Caco-2 (cell line): Measurements from ENCODE around the gene RAP1GAP2. TPM values are rescaled to one million over a fixed set of nuclear protein-coding genes. Genes with fewer than 3 reads are reported as not detected.

Source experiments
- BruUV-seq: library from RNA; stranded (reverse); fragments of 400-500 nt; replicated peaks from 2 replicates; lab custom pipeline; 2021; lab: Mats Ljungman, UMichigan
- CTCF ChIA-PET: fragments of 300-600 bp; sonication (Branson Sonifier 250); formaldehyde crosslinking; loops from one replicate; lab custom pipeline; 2022; ENCODE audit warnings: antibody characterized with exemption; lab: Charles Lee
- POLR2A ChIA-PET: fragments of 300-600 bp; sonication (Branson Sonifier 250); formaldehyde crosslinking; loops from one replicate; lab custom pipeline; 2022; ENCODE audit warnings: antibody characterized with exemption; lab: Charles Lee
- DNase-seq, 2 experiments: peaks; one replicate each; pipeline versions ENCODE4 v3.0.0 to v3.0.0-alpha.2; 2020 to 2022
- H3K27me3 ChIP-seq: replicated peaks from 2 replicates; pipeline ENCODE4 v1.6.0; 2011; ENCODE audit warnings: low read length; ENCODE audit not compliant: control insufficient read depth, insufficient read depth
- H3K36me3 ChIP-seq: 2 replicates; pipeline ENCODE4 v1.5.1; 2011; ENCODE audit warnings: low read length; ENCODE audit not compliant: control insufficient read depth, insufficient read depth
- H3K4me1 ChIP-seq: fragments of 250-450 bp; sonication (Bioruptor Pico); 2 replicates; pipeline ENCODE4 v1.5.1; 2020; ENCODE audit warnings: mild to moderate bottlenecking
- H3K4me3 ChIP-seq: 2 replicates; pipeline ENCODE4 v1.5.1; 2011; ENCODE audit warnings: low read depth, mild to moderate bottlenecking, control low read depth, low read length
- H3K9me3 ChIP-seq: fragments of 250-450 bp; sonication (Bioruptor Pico); 2 replicates; pipeline ENCODE4 v1.5.1; 2020; ENCODE audit warnings: mild to moderate bottlenecking, moderate library complexity
- H3K27ac Mint-ChIP-seq: one replicate; pipeline ENCODE4 v1.8.0; 2022; ENCODE audit warnings: mixed read lengths; ENCODE audit not compliant: unreplicated experiment
- H3K27me3 Mint-ChIP-seq: one replicate; pipeline ENCODE4 v1.8.0; 2022; ENCODE audit warnings: mixed read lengths; ENCODE audit not compliant: insufficient read depth, unreplicated experiment
- H3K36me3 Mint-ChIP-seq: one replicate; pipeline ENCODE4 v1.8.0; 2022; ENCODE audit warnings: mild to moderate bottlenecking, mixed read lengths; ENCODE audit not compliant: insufficient read depth, unreplicated experiment
- H3K4me1 Mint-ChIP-seq: one replicate; pipeline ENCODE4 v1.8.0; 2022; ENCODE audit warnings: low read depth, mixed read lengths; ENCODE audit not compliant: unreplicated experiment
- H3K4me3 Mint-ChIP-seq: one replicate; pipeline ENCODE4 v1.8.0; 2022; ENCODE audit warnings: mild to moderate bottlenecking, moderate library complexity, mixed read lengths; ENCODE audit not compliant: unreplicated experiment
- H3K9me3 Mint-ChIP-seq: one replicate; pipeline ENCODE4 v1.8.0; 2022; ENCODE audit warnings: mixed read lengths; ENCODE audit not compliant: unreplicated experiment
- intact Hi-C: fragments of 100-400 bp; cut with micrococcal nuclease; formaldehyde crosslinking; loops from one replicate; pipeline ENCODE4 v1.10.0; 2022; ENCODE audit not compliant: unreplicated experiment
- total RNA-seq: library from RNA; stranded (reverse); gene quantifications from 2 replicates; pipeline ENCODE4 v1.2.3, GENCODE V29; 2022
- TF ChIP-seq, protein P1 (sequence below), 2 experiments: fragments of 200-600 bp in 1 of 2; IDR thresholded peaks; 1 replicate in 1 of 2; 2 replicates in 1 of 2; pipeline versions ENCODE4 v1.5.1 to v1.8.0; 2011 to 2022; ENCODE audit warnings: antibody characterized with exemption in 1 of 2, control low read depth in 1 of 2, inconsistent platforms in 1 of 2, low read depth in 1 of 2, low read length in 1 of 2, mild to moderate bottlenecking in 1 of 2, moderate library complexity in 1 of 2; ENCODE audit not compliant: insufficient read depth in 1 of 2, severe bottlenecking in 1 of 2, unreplicated experiment in 1 of 2

RAP1GAP2 gene
- total RNA-seq, 1 experiment from 2014 or later = 45.3 TPM

DNA sequence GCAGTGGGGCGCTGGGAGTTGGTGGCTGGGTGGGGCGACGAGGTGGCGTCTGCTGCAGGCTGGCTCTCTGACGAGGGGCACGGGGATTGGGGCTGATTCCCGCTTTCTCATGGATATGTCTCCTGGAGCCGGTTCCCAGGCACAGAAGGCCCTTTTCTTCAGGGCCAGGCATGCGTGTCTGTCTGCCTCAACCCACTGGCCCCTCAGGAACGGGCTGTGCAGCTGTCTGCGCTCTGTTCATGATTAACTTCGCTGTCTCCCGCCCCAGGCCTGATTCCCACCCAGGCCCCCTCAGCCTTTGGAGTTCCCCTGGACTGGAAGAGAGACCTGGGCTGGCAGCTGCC lies 53.1 kb downstream of the RAP1GAP2 start:
- BruUV-seq = no TSS peak

GRCh38 chr17:2850991-2851390 lies 54.8 kb downstream of the RAP1GAP2 start:
- intact Hi-C loops = loop anchor here (5.0 kb wide), 1 partner anchor 51 kb away; no protein-coding TSS in a partner anchor
- no peak overlapping the region for H3K27ac Mint-ChIP-seq

More for the DNA sequence above, 53.1 kb downstream of the RAP1GAP2 start:
- Mint-ChIP-seq H3K9me3 (no peaks in the 10 kb centered on the region), H3K4me1 (peaks cover 14% of the 10 kb centered on the region), H3K36me3 (no peaks in the 10 kb centered on the region), H3K27ac (no peak overlapping the region), H3K4me3 (no peak overlapping the region), H3K27me3 (no peaks in the 10 kb centered on the region)
- Histone ChIP-seq H3K4me3 (no peak overlapping the region), H3K27me3 (no peaks in the 10 kb centered on the region), H3K9me3 (no peaks in the 10 kb centered on the region), H3K36me3 (no peaks in the 10 kb centered on the region), H3K4me1 (peaks cover 9% of the 10 kb centered on the region)
- intact Hi-C loops = loop anchor here (1.0 to 2.0 kb wide), 2 partner anchors 20 to 164 kb away; no protein-coding TSS in a partner anchor
- CTCF ChIA-PET = interaction anchor here (0.6 to 3.8 kb wide), 16 partner anchors 13 to 164 kb away, joined by 3 to 32 read pairs (median 4); no protein-coding TSS in a partner anchor
- DNase-seq = no peak
- TF ChIP-seq, protein P1, sequence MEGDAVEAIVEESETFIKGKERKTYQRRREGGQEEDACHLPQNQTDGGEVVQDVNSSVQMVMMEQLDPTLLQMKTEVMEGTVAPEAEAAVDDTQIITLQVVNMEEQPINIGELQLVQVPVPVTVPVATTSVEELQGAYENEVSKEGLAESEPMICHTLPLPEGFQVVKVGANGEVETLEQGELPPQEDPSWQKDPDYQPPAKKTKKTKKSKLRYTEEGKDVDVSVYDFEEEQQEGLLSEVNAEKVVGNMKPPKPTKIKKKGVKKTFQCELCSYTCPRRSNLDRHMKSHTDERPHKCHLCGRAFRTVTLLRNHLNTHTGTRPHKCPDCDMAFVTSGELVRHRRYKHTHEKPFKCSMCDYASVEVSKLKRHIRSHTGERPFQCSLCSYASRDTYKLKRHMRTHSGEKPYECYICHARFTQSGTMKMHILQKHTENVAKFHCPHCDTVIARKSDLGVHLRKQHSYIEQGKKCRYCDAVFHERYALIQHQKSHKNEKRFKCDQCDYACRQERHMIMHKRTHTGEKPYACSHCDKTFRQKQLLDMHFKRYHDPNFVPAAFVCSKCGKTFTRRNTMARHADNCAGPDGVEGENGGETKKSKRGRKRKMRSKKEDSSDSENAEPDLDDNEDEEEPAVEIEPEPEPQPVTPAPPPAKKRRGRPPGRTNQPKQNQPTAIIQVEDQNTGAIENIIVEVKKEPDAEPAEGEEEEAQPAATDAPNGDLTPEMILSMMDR (IDR thresholded peaks at IDR 0.05; ENCODE audit: insufficient read depth in 1 of 2, low read depth in 1 of 2, low read length in 1 of 2, severe bottlenecking in 1 of 2, unreplicated experiment in 1 of 2) = no peak
- POLR2A ChIA-PET = interaction anchor here (0.5 kb wide), 1 partner anchor 25 kb away, joined by 3 read pairs; no protein-coding TSS in a partner anchor

DNA sequence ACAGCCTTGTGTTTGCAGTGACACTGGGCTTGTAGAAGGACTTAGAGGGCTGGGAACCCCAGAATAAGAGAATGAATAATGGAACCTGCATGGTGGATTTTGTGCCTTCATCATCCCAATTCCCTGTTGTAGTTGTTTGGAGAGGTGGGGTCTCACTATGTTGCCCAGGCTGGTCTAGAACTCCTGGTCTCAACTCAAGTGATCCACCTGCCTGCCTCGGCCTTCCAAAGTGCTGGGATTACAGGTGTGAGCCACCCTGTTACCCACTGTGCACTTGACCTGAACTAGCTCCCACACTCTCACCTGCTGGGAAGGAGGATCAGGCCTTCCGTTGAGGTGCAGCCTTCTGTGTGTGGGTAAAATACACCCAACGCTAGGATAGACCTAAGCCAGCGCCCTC lies 55.4 kb downstream of the RAP1GAP2 start:
- H3K9me3 Mint-ChIP-seq = no peaks in the 10 kb centered on the region
- H3K4me1 Mint-ChIP-seq = peaks cover 7% of the 10 kb centered on the region
- BruUV-seq = no TSS peak
- CTCF ChIA-PET = interaction anchor here (1.0 to 1.3 kb wide), 2 partner anchors 23 to 79 kb away, joined by 3 to 8 read pairs; no protein-coding TSS in a partner anchor
- no peaks in the 10 kb centered on the region for H3K9me3 ChIP-seq
- peaks cover 21% of the 10 kb centered on the region for H3K4me1 ChIP-seq
- no peak overlapping the region for H3K27ac Mint-ChIP-seq
- no peak overlapping the region for H3K4me3 ChIP-seq
- intact Hi-C loops = loop anchor here (5.0 kb wide), 1 partner anchor 51 kb away; no protein-coding TSS in a partner anchor
- no peak for DNase-seq
- no peaks in the 10 kb centered on the region for H3K27me3 ChIP-seq
- H3K36me3 Mint-ChIP-seq = no peaks in the 10 kb centered on the region
- H3K27me3 Mint-ChIP-seq = no peaks in the 10 kb centered on the region
- H3K4me3 Mint-ChIP-seq = no peak overlapping the region
- H3K36me3 ChIP-seq = no peaks in the 10 kb centered on the region
- TF ChIP-seq, protein P1 (IDR thresholded peaks at IDR 0.05; ENCODE audit: insufficient read depth in 1 of 2, low read depth in 1 of 2, low read length in 1 of 2, severe bottlenecking in 1 of 2, unreplicated experiment in 1 of 2) = no peak
- POLR2A ChIA-PET = no interaction called here

More at GRCh38 chr17:2850991-2851390, 54.8 kb downstream of the RAP1GAP2 start:
- Histone ChIP-seq H3K4me3 (no peak overlapping the region), H3K27me3 (no peaks in the 10 kb centered on the region), H3K9me3 (no peaks in the 10 kb centered on the region), H3K36me3 (no peaks in the 10 kb centered on the region), H3K4me1 (peaks cover 14% of the 10 kb centered on the region)
- no peak for DNase-seq
- H3K4me1 Mint-ChIP-seq = peaks cover 7% of the 10 kb centered on the region
- ChIA-PET POLR2A (no interaction called here), CTCF (no interaction called here)
- no peaks in the 10 kb centered on the region for H3K27me3 Mint-ChIP-seq
- TF ChIP-seq, protein P1 (IDR thresholded peaks at IDR 0.05; ENCODE audit: insufficient read depth in 1 of 2, low read depth in 1 of 2, low read length in 1 of 2, severe bottlenecking in 1 of 2, unreplicated experiment in 1 of 2) = no peak
- no peak overlapping the region for H3K4me3 Mint-ChIP-seq
- BruUV-seq = no TSS peak
- H3K36me3 Mint-ChIP-seq = no peaks in the 10 kb centered on the region
- H3K9me3 Mint-ChIP-seq = no peaks in the 10 kb centered on the region
